ENCODE results near the gene HOOK2.

The HOOK2 gene

DNA sequence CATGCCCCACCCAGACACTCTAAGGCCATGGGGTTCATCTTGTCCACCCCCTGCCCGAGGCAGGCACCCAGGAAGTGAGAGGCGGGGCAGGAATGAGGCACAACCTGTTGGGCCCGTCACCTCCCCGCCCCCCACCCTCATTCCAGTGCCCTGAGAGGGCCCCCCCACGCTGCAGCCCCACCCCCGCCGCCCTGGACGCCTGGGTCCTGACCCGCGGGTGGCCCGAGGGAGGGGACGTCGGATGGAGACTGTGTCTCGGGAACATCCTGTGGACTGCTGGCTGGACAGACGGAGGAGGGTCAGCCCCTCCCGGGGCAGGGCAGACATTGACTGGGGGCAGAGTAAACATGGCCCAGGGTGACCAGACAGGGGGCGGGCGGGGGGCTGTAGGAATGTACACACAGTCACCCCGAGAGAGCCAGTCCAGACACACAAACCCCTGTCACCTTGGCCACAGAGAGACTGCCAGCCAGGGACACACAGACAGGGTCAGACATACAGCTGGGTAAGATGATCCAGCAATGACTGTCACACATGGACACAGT is 8.6 kb upstream of the HOOK2 start:
- TF ChIP-seq, protein P1, sequence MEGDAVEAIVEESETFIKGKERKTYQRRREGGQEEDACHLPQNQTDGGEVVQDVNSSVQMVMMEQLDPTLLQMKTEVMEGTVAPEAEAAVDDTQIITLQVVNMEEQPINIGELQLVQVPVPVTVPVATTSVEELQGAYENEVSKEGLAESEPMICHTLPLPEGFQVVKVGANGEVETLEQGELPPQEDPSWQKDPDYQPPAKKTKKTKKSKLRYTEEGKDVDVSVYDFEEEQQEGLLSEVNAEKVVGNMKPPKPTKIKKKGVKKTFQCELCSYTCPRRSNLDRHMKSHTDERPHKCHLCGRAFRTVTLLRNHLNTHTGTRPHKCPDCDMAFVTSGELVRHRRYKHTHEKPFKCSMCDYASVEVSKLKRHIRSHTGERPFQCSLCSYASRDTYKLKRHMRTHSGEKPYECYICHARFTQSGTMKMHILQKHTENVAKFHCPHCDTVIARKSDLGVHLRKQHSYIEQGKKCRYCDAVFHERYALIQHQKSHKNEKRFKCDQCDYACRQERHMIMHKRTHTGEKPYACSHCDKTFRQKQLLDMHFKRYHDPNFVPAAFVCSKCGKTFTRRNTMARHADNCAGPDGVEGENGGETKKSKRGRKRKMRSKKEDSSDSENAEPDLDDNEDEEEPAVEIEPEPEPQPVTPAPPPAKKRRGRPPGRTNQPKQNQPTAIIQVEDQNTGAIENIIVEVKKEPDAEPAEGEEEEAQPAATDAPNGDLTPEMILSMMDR (IDR thresholded peaks at IDR 0.05; ENCODE audit: extremely low read depth, missing control alignments): no peak
- DNase-seq (ENCODE audit: low spot score): no peak

DNA sequence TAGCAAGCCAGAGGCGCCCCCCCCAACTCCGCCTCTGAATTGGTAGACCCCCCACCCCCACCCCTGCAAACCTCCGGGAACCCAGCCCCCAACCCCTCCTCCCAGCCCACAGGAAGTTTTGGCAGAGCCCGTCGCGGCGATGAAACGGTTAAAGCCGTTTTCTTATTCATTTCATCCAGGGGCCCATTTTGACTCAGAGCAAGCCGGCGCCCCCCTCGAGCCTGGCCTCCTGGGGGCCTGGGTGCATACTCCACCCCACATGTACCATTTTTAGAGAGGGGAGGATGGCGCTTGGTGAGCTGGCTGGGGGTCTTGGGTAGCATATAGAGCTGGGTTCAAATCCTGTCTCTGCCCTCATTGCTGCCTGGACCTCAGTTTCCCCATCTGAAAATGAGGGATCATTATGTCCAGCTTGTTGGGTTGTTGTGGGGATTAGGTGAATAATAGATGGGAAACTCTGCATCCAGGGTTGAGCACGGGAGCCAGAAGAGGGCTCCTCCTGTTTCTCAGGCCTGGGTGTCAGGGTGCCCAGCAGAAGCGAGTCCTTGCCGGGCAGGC is 8.0 kb upstream of the HOOK2 start:
- TF ChIP-seq, protein P1 (IDR thresholded peaks at IDR 0.05; ENCODE audit: extremely low read depth, missing control alignments): no peak

DNA sequence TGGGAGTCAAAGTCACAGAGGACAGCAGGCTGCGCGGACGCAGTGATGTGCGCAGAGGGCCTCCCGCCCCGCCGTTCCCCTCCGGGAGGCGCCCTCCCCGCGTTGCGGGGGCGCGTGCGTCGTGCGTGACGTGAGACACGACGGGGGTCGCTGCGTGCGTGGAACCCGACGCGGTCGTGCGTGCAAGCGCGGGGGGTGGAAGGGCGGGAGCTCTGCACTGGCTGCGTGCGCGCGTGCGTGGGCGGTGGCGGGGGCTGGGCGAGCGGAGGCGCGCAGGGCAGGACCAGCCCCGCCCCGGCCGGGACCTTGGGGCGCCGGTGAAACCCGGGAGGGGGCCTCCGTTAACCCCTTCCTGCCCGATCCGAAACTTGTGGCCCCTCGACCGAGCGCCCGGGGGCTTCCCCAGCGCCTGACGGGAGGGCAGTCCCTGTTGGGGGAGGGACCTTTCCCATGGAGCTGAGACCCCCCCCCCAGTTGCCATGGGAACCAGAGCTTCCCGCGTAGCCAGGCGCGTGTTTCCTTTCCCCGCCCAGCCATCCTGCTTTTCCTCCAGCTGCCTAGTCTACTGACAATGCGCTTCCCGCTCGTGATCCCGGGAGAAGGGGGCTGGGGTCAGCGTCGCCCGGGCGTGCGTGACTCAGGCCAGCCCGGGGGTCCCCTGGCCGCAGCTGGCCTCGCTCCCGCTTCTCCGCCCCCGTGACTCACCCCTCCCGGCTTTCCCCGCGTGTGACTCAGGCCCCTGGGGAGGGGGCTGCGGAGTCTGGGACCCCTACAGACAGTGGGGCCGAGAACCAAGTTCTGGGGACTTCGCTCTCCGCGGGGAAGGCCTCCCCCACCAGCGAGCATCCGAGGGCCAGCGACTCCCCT is 7.3 kb upstream of the HOOK2 start:
- TF ChIP-seq, protein P1 (IDR thresholded peaks at IDR 0.05; ENCODE audit: extremely low read depth, missing control alignments): no peak
- peak; percentile 86 for DNase-seq (ENCODE audit: low spot score)

More for the DNA sequence above, 8.0 kb upstream of the HOOK2 start:
- peak; percentile 60 for DNase-seq (ENCODE audit: low spot score)

DNA sequence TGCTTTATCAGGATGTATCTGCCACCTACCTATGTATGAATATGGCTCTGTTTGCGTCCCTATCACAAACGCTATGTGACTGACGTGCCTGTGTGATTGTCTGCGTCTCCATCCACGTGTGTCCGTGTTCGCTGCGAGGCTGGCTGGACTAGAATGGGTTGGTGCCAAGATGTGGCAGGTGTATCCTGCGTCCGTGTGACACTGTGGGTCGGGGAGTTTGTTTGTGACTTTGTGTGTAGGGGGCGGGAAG is 6.7 kb upstream of the HOOK2 start:
- DNase-seq (ENCODE audit: low spot score): no peak
- TF ChIP-seq, protein P1 (IDR thresholded peaks at IDR 0.05; ENCODE audit: extremely low read depth, missing control alignments): no peak

DNA sequence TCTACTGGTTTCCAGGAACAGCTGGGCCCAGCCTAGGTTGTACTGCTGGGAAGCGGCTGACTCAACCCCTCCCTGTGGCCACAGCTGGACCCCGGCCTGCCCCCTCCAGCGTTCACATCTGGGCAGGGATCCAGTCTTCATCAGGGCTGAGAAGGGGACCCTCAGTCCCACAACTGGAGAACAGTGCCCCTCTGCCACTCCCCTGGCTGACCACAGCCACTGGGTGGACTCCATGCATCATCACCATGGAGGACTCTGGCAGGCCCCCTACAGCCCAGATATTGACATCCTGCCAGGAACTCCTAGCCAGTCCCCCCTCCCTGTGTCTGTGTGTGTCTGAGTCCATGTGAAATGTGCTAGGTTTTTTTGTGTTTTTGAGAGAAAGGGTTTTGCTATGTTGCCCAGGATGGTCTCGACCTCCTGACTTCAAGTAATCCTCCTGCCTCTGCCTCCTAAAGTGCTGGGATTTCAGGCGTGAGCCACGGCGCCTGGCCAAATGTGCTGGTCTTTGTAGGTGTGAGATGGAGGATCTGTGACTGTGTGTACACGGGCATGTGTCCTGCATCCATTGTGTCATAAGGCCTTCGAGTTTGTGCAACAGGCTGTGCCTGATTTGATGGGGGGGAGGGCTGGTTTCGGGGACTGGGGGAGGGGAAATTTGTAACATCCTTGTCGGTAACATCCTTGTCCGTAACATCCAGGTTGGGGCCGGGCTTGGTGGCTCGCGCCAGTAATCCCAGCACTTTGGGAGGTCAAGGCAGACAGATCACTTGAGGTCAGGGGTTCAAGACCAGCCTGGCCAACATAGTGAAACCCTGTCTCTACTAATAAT is 4.0 kb upstream of the HOOK2 start:
- TF ChIP-seq, protein P1 (IDR thresholded peaks at IDR 0.05; ENCODE audit: extremely low read depth, missing control alignments): peak; percentile 8
- no peak for DNase-seq (ENCODE audit: low spot score)

DNA sequence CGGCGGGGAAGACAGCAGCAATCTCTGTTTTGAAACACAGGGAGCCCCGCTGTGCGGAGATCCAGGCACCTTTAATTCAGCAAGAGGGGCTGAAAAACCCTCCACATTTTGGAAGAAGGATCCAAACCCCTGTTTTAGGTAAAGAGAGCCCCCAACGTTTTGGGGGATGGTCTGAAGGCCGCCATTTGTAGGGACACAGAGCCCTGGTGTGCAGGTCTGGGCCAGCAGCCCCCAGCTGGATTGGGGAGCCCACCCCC is 3.5 kb upstream of the HOOK2 start:
- TF ChIP-seq, protein P1 (IDR thresholded peaks at IDR 0.05; ENCODE audit: extremely low read depth, missing control alignments): no peak
- DNase-seq (ENCODE audit: low spot score): no peak

All from GM20000 (cell line).